Lower leg skin (tissue), 4 donors: ENCODE data around the gene ZYG11B. TPM values are rescaled to one million over a fixed set of nuclear protein-coding genes. Genes with fewer than 3 reads are reported as not detected.

Experiments used
- DNase-seq, 2 donors: peaks; one replicate each; pipeline ENCODE4 v3.0.0-alpha.2; 2019; ENCODE audit warnings: low spot score in 2 of 2
- H3K4me3 ChIP-seq: fragments of 200-600 bp; sonication (generic); 2 replicates; pipeline ENCODE4 v1.5.1; 2017; ENCODE audit warnings: mild to moderate bottlenecking, low read depth; ENCODE audit not compliant: poor library complexity, severe bottlenecking
- CTCF ChIP-seq, 3 donors: fragments of 450-650 bp; IDR thresholded peaks; one replicate each; pipeline ENCODE4 v1.5.1; 2016; ENCODE audit warnings: antibody characterized with exemption in 3 of 3, mild to moderate bottlenecking in 3 of 3, moderate library complexity in 2 of 3
- POLR2A ChIP-seq, 2 donors: fragments of 450-650 bp; IDR thresholded peaks; one replicate each; pipeline ENCODE4 v1.6.1; 2016 to 2017; ENCODE audit warnings: antibody characterized with exemption in 2 of 2, mild to moderate bottlenecking in 1 of 2, moderate library complexity in 1 of 2
- WGBS, 2 donors: methylation state at CpG; one replicate each; pipeline ENCODE4 v1.1.5; 2018; 5-methylcytosine and 5-hydroxymethylcytosine counted together
- intact Hi-C: fragments of 100-400 bp; cut with DNase I; formaldehyde crosslinking; loops from one replicate; pipeline ENCODE4 v1.15.0; 2023; ENCODE audit warnings: low total_unique reads
- total RNA-seq, 4 donors: library from RNA; depleted of rRNA; stranded (reverse); fragments of >200 nt; gene quantifications; one replicate each; pipeline ENCODE4 v1.1.0, GENCODE V29; 2016

ZYG11B gene
- total RNA-seq, 4 donors from 2014 or later = 24.1 to 29.9 (median 25.2) TPM

- H3K4me3 ChIP-seq = no peak overlapping the region
- DNase-seq = no peak
- TF ChIP-seq POLR2A (IDR thresholded peaks at IDR 0.05) = no peak
- TF ChIP-seq CTCF (IDR thresholded peaks at IDR 0.05) = no peak
- intact Hi-C loops = no loop called here
- WGBS, 2 donors = 91 to 92% methylated on average over 4 of the region's 4 CpGs
These were observed 26.9 kb downstream of the ZYG11B start for GRCh38 chr1:52753169-52753568.

GRCh38 chr1:52756020-52756419 lies 29.8 kb downstream of the ZYG11B start:
- intact Hi-C loops = no loop called here
- no peak overlapping the region for H3K4me3 ChIP-seq
- DNase-seq = no peak
- no peak for TF ChIP-seq CTCF (IDR thresholded peaks at IDR 0.05)
- TF ChIP-seq POLR2A (IDR thresholded peaks at IDR 0.05) = no peak
- 96 to 100% methylated on average over 2 of the region's 2 CpGs for WGBS, 2 donors

- TF ChIP-seq CTCF (IDR thresholded peaks at IDR 0.05) (no peak), POLR2A (IDR thresholded peaks at IDR 0.05) (no peak)
- 90 to 94% methylated on average over 10 of the region's 10 CpGs for WGBS, 2 donors
- intact Hi-C loops = no loop called here
- no peak for DNase-seq
- no peak overlapping the region for H3K4me3 ChIP-seq
These were observed 33.7 kb downstream of the ZYG11B start for GRCh38 chr1:52759908-52760307.

- 65 to 69% methylated on average over 4 of the region's 4 CpGs for WGBS, 2 donors
- intact Hi-C loops = no loop called here
- no peak overlapping the region for H3K4me3 ChIP-seq
- TF ChIP-seq CTCF (IDR thresholded peaks at IDR 0.05) (no peak), POLR2A (IDR thresholded peaks at IDR 0.05) (no peak)
- no peak for DNase-seq
These were observed 41.5 kb downstream of the ZYG11B start for GRCh38 chr1:52767596-52768280.

- TF ChIP-seq CTCF (IDR thresholded peaks at IDR 0.05) (no peak), POLR2A (IDR thresholded peaks at IDR 0.05) (no peak)
- no peak overlapping the region for H3K4me3 ChIP-seq
- no peak for DNase-seq
- 74 to 78% methylated on average over 4 of the region's 4 CpGs for WGBS, 2 donors
- intact Hi-C loops = no loop called here
These were observed 43.2 kb downstream of the ZYG11B start for GRCh38 chr1:52769346-52770033.
